HG03439 (cell line): ENCODE data around the gene GNAO1.

ENCODE experiments used
- ATAC-seq: cut with Tn5 transposase; IDR thresholded peaks from one replicate; pipeline ENCODE4 v1.9.1; 2021; ENCODE audit warnings: mild to moderate bottlenecking, moderate library complexity; ENCODE audit not compliant: unreplicated experiment

GNAO1 gene

DNA sequence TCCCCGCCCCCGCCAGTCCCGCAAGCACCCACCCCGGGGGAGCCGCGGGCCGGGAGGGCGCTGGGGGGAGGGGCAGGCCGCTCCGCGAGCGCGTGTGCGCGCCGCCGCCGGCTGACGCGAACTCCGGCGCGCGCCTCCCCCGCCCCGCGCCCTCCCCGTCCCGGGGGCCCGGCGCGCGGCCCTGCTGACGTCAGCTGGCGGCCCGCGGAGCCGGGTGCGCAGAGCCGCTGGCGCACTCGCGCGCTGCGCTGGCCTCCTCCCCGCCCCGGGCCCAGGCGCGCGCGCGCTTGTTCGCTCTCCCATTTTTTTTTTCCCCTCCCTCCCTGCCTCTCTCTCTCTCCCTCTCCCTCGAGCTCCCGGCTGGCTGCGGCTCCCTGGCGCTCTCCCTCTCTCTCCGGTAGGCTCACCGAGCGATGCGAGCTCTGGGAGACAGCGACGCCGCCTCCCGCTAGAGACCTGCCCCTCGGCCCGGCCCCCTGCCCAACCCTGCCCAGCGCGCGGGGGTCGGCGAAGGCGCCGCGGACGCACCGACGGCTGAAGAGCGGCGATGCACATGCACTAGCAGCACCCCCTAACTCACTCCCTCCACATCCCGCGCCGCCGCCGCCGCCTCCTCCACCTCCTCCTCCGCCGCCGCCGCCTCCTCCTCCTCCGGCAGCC, at the start of gene GNAO1:
Gene GNAO1, plus strand, starts transcription at position 334 of the 660 bp plus-strand sequence. CDS start 747 bp downstream, outside the sequence.
- no peak for ATAC-seq

DNA sequence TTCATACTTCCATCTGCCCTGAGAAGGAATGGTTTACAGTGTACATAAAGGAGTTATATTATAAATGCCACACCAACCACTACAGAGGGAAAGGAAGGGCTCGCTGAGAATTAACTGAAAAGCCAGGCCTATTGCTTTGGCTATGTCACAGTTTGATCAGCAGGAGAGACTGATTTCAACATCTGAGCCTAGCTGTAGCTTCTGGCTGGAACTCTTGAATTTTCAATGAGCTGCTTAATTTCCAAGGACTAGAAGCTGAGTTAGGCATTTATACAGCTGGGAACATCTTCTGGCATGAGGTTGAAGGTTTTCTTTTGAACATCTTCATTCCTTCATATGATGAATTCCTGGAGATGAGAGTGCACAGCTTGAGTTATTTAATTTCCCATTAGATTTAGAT, 47.6 kb upstream of the GNAO1 start:
- no peak for ATAC-seq

DNA sequence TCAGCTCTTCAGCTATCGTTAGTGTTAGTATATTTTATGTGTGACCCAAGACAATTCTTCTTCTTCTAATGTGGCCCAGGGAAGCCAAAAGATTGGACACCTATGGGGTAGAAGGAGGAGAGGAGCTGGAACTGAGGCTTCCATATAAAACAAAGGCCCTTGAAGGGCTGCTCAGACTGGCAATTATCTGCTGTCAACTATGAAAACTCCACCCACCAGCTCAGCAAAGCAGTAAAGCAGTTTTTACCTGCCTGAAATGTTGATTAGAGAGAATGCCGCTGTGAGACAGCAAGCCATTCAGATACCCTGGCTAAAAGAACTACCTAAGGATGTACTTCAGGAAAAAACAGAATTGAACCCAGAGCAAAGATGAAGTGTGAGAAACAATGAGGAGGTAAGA, 45.9 kb upstream of the GNAO1 start:
- ATAC-seq: no peak

GRCh38 chr16:56151621-56152020, 39.7 kb upstream of the GNAO1 start:
- no peak for ATAC-seq

GRCh38 chr16:56161658-56162057, 29.6 kb upstream of the GNAO1 start:
- ATAC-seq: no peak

GRCh38 chr16:56163089-56163488, 28.2 kb upstream of the GNAO1 start:
- no peak for ATAC-seq

- ATAC-seq: no peak
These were observed 27.4 kb upstream of the GNAO1 start for GRCh38 chr16:56163938-56164337.

GRCh38 chr16:56164636-56165035, 26.7 kb upstream of the GNAO1 start:
- no peak for ATAC-seq

DNA sequence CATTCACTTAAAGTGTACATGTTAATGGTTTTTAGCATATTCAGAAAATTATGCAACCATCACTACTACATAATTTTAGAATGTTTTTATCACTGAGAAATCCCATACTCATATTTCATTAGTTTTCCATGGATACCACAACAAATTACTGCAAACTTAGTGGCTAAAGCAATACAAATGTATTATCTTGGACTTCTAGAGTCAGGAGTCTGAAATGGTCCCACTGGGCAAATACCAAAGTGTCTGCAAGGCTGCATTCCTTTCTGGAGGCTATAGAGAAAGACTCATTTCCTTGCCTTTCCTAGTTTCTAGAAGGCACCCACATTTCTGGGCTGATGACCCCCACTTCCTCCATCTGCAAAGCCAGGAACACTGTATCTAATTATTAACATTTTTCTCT, 16.9 kb upstream of the GNAO1 start:
- no peak for ATAC-seq

DNA sequence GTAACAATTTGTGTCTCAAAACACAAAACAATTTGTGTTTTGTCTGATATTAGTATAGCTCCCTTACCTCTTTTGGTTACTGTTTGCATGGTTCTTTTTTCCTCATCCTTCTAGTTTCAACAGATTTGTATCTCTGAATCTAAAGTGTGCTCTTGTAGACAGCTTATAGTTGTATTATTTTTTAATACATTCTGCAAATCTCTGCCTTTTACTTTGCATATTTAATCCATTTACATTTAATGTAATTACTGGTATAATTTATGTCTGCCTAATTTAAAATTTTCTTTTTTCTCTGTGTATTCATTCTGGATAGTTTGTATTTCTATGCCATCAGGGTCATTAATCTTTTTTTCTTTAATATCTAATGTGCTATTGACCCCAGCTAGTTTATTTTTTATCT, 9.9 kb upstream of the GNAO1 start:
- ATAC-seq: no peak

DNA sequence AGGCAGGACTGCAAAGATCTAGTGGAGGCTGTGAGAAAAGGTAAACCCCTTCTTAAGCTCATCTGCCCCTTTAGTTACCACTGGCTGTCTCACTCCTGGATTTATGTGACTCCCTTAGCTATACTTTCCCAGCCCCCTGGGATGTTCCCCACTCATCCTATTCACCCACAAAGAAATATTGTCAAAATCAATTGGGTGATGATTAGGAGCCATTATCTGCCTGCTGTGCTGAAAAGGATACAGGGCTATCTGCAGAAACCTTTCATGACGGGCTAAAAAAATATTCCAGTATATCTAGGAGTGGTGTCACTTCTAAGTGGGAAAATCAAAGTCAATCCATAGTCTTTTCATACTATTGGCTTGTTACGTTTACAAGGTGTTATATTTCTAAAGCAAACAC, 8.0 kb upstream of the GNAO1 start:
- ATAC-seq: no peak

GRCh38 chr16:56190048-56190676, 1.1 kb upstream of the GNAO1 start:
- no peak for ATAC-seq

- ATAC-seq: no peak
These were observed 573 bp upstream of the GNAO1 start for GRCh38 chr16:56190677-56191155.

GRCh38 chr16:56191835-56192634, 746 bp downstream of the GNAO1 start:
- no peak for ATAC-seq

DNA sequence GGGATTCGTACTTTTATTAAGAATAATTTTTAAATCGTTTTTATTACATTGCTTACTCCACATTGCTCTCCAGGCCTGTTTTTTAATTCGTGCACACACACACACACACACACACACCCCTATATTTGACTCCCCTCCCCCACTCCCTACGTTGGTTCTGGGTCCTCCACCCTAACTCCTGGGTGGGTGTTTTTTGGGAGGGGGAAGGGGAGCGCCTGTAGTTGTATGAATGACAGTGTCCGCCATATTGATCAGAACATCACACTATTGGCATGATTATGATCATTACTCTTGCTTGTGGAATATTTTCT, 1.3 kb downstream of the GNAO1 start:
- no peak for ATAC-seq

GRCh38 chr16:56192986-56193945, 2.0 kb downstream of the GNAO1 start:
- ATAC-seq: no peak

GRCh38 chr16:56193951-56194726, 2.9 kb downstream of the GNAO1 start:
- no peak for ATAC-seq

- no peak for ATAC-seq
These were observed 3.9 kb downstream of the GNAO1 start for GRCh38 chr16:56195151-56195550.

DNA sequence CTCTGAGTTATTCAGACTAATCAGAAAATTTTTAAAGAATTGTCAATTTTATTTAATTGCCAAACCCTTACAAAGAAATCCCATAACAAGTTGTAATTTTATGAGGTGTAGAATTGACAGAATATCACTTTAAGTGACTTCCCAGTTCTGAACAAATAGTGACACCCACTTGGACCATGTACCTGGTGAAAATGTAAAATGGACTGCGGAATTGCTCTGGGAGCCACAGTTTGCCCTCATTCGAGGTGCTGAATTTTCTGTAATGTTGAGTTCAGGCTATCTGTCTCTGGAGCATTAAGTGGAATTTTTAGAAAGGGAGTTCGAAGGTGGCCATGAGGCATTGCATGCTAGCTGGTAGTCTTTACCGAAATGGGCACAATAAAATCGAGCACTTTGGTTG, 5.1 kb downstream of the GNAO1 start:
- ATAC-seq: no peak
